H7 (cell line): ENCODE results near the gene DUS2. TPM values are rescaled to one million over a fixed set of nuclear protein-coding genes. Genes with fewer than 3 reads are reported as not detected.
"Not testable (repeated sequence)": the region's sequence is repeated elsewhere in the genome, so short reads cannot be mapped to it uniquely, and the experiment has no call there.

Source experiments
- DNase-seq: peaks from one replicate; pipeline ENCODE4 v3.0.0; 2012
- H3K27me3 ChIP-seq: 2 replicates; pipeline ENCODE4 v1.6.0; 2011; ENCODE audit warnings: mild to moderate bottlenecking, low read length; ENCODE audit not compliant: control insufficient read depth, insufficient read depth
- H3K36me3 ChIP-seq: replicated peaks from 2 replicates; pipeline ENCODE4 v1.5.1; 2011; ENCODE audit warnings: low read length; ENCODE audit not compliant: control insufficient read depth, insufficient read depth
- H3K4me3 ChIP-seq: 2 replicates; pipeline ENCODE4 v1.5.1; 2011; ENCODE audit warnings: low read depth, mild to moderate bottlenecking, control low read depth, low read length, moderate library complexity; ENCODE audit not compliant: insufficient read depth
- total RNA-seq: library from RNA; depleted of rRNA; stranded (reverse); fragments of >200 nt; shearing (Covaris generic); gene quantifications from 2 replicates; pipeline ENCODE4 v1.2.3, GENCODE V29; 2014

The DUS2 gene
- total RNA-seq, 1 experiment from 2014 or later: 46.9 TPM

GRCh38 chr16:67992661-67993206 is 30.4 kb upstream of the DUS2 start:
- Histone ChIP-seq H3K4me3 (no peak overlapping the region), H3K36me3 (no peaks in the 10 kb centered on the region), H3K27me3 (peaks cover 6% of the 10 kb centered on the region; the same call in 1 of the 2 replicates)
- DNase-seq: no peak

GRCh38 chr16:67993207-67994039 is 29.7 kb upstream of the DUS2 start:
- no peaks in the 10 kb centered on the region for H3K36me3 ChIP-seq
- no peak overlapping the region for H3K4me3 ChIP-seq
- peaks cover 6% of the 10 kb centered on the region; the same call in 1 of the 2 replicates for H3K27me3 ChIP-seq
- DNase-seq: peak; percentile 97

- not testable (repeated sequence) for DNase-seq, H3K4me3 ChIP-seq, H3K36me3 ChIP-seq, H3K27me3 ChIP-seq
Observed at GRCh38 chr16:67994040-67994408, 29.1 kb upstream of the DUS2 start.

- H3K27me3 ChIP-seq: peaks cover 6% of the 10 kb centered on the region; the same call in 1 of the 2 replicates
- no peak for DNase-seq
- no peaks in the 10 kb centered on the region for H3K36me3 ChIP-seq
- no peak overlapping the region for H3K4me3 ChIP-seq
Observed at GRCh38 chr16:67995423-67995822, 27.7 kb upstream of the DUS2 start.

GRCh38 chr16:67996666-67997065 is 26.4 kb upstream of the DUS2 start:
- peak; percentile 5 for DNase-seq
- H3K27me3 ChIP-seq: peaks cover 6% of the 10 kb centered on the region; the same call in 1 of the 2 replicates
- no peak overlapping the region for H3K4me3 ChIP-seq
- no peaks in the 10 kb centered on the region for H3K36me3 ChIP-seq

- not testable (repeated sequence) for H3K36me3 ChIP-seq, H3K27me3 ChIP-seq, DNase-seq, H3K4me3 ChIP-seq
Observed at GRCh38 chr16:67998231-67998778, 24.8 kb upstream of the DUS2 start.

GRCh38 chr16:67998779-67999688 is 24.1 kb upstream of the DUS2 start, which contains the start of gene DPEP2:
Gene DPEP2 (minus strand): TSS chr16:67999484. CDS start chr16:67993212, 6,272 bp downstream.
- not testable (repeated sequence) for H3K27me3 ChIP-seq, H3K36me3 ChIP-seq, H3K4me3 ChIP-seq
- DNase-seq: peak; percentile 6

- no peak for DNase-seq
Observed at GRCh38 chr16:67999985-68000384, 23.1 kb upstream of the DUS2 start.

GRCh38 chr16:68000450-68000849 is 22.6 kb upstream of the DUS2 start:
- Histone ChIP-seq H3K27me3 (no peaks in the 10 kb centered on the region), H3K36me3 (no peaks in the 10 kb centered on the region), H3K4me3 (no peak overlapping the region)
- peak; percentile 3 for DNase-seq

More at GRCh38 chr16:67999985-68000384, 23.1 kb upstream of the DUS2 start:
- Histone ChIP-seq H3K4me3 (no peak overlapping the region), H3K36me3 (no peaks in the 10 kb centered on the region), H3K27me3 (no peaks in the 10 kb centered on the region)

GRCh38 chr16:68003031-68003430 is 20.1 kb upstream of the DUS2 start:
- Histone ChIP-seq H3K4me3 (no peak overlapping the region), H3K36me3 (no peaks in the 10 kb centered on the region), H3K27me3 (no peaks in the 10 kb centered on the region)
- DNase-seq: no peak

- Histone ChIP-seq H3K36me3 (no peaks in the 10 kb centered on the region), H3K27me3 (no peaks in the 10 kb centered on the region), H3K4me3 (no peak overlapping the region)
- DNase-seq: no peak
Observed at GRCh38 chr16:68005211-68005610, 17.9 kb upstream of the DUS2 start.

GRCh38 chr16:68005786-68006286 is 17.2 kb upstream of the DUS2 start:
- Histone ChIP-seq H3K36me3 (no peaks in the 10 kb centered on the region), H3K4me3 (no peak overlapping the region), H3K27me3 (no peaks in the 10 kb centered on the region)
- peak; percentile 46 for DNase-seq

GRCh38 chr16:68009157-68009735 is 13.8 kb upstream of the DUS2 start:
- DNase-seq: peak; percentile 62
- H3K4me3 ChIP-seq: no peak overlapping the region
- H3K36me3 ChIP-seq: no peaks in the 10 kb centered on the region

GRCh38 chr16:68009872-68010271 is 13.2 kb upstream of the DUS2 start:
- not testable (repeated sequence) for H3K36me3 ChIP-seq, H3K27me3 ChIP-seq, DNase-seq, H3K4me3 ChIP-seq

More at GRCh38 chr16:68009157-68009735, 13.8 kb upstream of the DUS2 start:
- H3K27me3 ChIP-seq: no peaks in the 10 kb centered on the region
